ENCODE measurements around the gene LRGUK.
"Not testable (repeated sequence)": the region's sequence is repeated elsewhere in the genome, so short reads cannot be mapped to it uniquely, and the experiment has no call there.

The LRGUK gene

GRCh38 chr7:134246761-134247160 lies 119.6 kb downstream of the LRGUK start:
- DNase-seq: no peak

GRCh38 chr7:134248196-134248595 lies 121.1 kb downstream of the LRGUK start:
- DNase-seq: no peak

GRCh38 chr7:134254311-134254710 lies 127.2 kb downstream of the LRGUK start:
- DNase-seq: peak; percentile 4 to 45

GRCh38 chr7:134255814-134256213 lies 128.7 kb downstream of the LRGUK start:
- no peak for DNase-seq

GRCh38 chr7:134262322-134262721 lies 135.2 kb downstream of the LRGUK start:
- no peak for DNase-seq

GRCh38 chr7:134276951-134277350 lies 149.8 kb downstream of the LRGUK start:
- DNase-seq: no peak

GRCh38 chr7:134278502-134279153 lies 151.5 kb downstream of the LRGUK start:
- no peak for DNase-seq

GRCh38 chr7:134279336-134279735 lies 152.2 kb downstream of the LRGUK start:
- no peak for DNase-seq

GRCh38 chr7:134279898-134280297 lies 152.8 kb downstream of the LRGUK start:
- no peak for DNase-seq

- DNase-seq: no peak
These were observed 153.4 kb downstream of the LRGUK start for GRCh38 chr7:134280508-134280907.

GRCh38 chr7:134284011-134284410 lies 156.9 kb downstream of the LRGUK start:
- no peak for DNase-seq

GRCh38 chr7:134284952-134285351 lies 157.8 kb downstream of the LRGUK start:
- DNase-seq: no peak

GRCh38 chr7:134287916-134288659 lies 160.9 kb downstream of the LRGUK start:
- peak in 1 of 2 donors; percentile 18 for DNase-seq

- no peak for DNase-seq
These were observed 162.3 kb downstream of the LRGUK start for GRCh38 chr7:134289423-134289822.

GRCh38 chr7:134289841-134290240 lies 162.7 kb downstream of the LRGUK start:
- no peak for DNase-seq

GRCh38 chr7:134290286-134290685 lies 163.1 kb downstream of the LRGUK start:
- DNase-seq: no peak

- peak; percentile 68 to 89 for DNase-seq
These were observed 166.0 kb downstream of the LRGUK start for GRCh38 chr7:134293002-134293740.

- not testable (repeated sequence) for DNase-seq
These were observed 168.8 kb downstream of the LRGUK start for GRCh38 chr7:134295982-134296381.

GRCh38 chr7:134297489-134297888 lies 170.3 kb downstream of the LRGUK start:
- DNase-seq: no peak

GRCh38 chr7:134298902-134299683 lies 172.0 kb downstream of the LRGUK start:
- DNase-seq: no peak

GRCh38 chr7:134300988-134301387 lies 173.8 kb downstream of the LRGUK start:
- DNase-seq: no peak

GRCh38 chr7:134301592-134301991 lies 174.5 kb downstream of the LRGUK start:
- no peak for DNase-seq

- DNase-seq: no peak
These were observed 175.0 kb downstream of the LRGUK start for GRCh38 chr7:134302120-134302519.
